GM04504 (cell line): Measurements from ENCODE around the gene ATG4D.

Source experiments
- DNase-seq: peaks from one replicate; pipeline ENCODE4 v3.0.0-alpha.2; 2012; ENCODE audit warnings: low read depth

ATG4D gene

GRCh38 chr19:10580979-10581631, 37.4 kb downstream of the ATG4D start:
- DNase-seq, result peak; percentile 72

DNA sequence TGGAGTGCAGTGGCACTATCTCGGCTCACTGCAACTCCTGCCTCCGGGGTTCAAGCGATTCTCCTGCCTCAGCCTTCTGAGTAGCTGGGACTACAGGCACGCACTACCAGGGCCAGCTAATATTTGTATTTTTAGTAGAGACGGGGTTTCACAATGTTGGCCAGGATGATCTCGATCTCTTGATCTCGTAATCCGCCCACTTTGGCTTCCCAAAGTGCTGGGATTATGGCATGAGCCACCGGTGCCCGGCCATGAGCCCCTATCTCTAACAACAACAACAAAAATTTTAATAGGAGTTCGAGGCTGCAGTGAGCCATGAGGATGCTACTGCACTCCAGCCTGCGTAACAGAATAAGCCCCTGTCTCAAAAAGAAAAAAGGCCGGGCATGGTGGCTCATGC, 38.4 kb downstream of the ATG4D start:
- DNase-seq, result no peak

DNA sequence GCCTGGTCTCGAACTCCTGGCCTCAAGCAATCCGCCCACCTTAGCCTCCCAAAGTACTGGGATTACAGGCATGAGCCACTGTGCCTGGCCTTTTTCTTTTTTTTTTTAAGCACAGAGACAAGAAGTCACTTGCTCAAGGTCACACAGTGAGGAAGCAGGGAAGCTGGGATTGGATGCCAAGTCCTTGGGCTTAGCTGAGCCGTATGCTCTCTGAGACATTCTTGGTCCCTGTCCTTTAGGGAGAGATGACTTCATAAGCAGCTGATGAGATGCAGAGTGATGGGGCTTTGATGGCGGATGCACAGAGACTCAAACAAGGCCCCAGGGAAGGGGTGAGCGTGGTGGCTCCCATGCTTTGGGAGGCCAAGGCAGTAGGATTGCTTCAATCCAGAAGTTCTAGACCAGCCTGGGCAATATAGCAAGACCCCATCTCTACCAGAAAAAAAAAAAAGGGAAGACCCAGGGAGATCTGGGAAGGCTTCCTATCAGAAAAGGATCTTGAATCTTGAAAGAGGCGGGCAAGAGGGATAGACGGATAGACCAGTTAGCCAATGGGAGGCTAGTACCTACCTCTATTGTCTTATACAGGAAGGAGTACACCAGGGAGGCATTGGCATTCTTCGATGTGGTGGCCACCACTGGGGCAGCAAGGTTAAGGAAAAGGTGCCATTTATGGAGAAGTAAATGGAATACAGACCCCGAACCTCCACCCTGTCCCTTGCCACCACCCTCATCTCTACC, 39.5 kb downstream of the ATG4D start:
- DNase-seq, result no peak

DNA sequence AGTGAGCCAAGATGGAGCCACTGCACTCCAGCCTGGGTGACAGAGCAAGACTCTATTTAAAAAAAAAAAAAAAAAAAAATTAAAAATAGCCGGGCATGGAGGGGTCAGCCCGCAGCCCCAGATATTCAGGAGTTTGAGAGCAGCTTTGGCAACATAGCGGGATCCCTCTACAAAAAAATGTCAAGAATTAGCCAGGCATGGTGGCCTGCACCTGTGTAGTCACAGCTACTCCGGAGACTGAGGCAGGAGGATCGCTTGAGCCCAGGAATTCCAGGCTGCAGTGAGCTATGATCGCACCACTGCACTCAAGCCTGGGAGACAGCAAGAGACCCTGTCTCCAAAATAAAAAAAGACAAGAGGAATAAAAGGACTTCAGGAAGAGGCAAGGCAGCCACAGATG, 42.7 kb downstream of the ATG4D start:
- no peak for DNase-seq

DNA sequence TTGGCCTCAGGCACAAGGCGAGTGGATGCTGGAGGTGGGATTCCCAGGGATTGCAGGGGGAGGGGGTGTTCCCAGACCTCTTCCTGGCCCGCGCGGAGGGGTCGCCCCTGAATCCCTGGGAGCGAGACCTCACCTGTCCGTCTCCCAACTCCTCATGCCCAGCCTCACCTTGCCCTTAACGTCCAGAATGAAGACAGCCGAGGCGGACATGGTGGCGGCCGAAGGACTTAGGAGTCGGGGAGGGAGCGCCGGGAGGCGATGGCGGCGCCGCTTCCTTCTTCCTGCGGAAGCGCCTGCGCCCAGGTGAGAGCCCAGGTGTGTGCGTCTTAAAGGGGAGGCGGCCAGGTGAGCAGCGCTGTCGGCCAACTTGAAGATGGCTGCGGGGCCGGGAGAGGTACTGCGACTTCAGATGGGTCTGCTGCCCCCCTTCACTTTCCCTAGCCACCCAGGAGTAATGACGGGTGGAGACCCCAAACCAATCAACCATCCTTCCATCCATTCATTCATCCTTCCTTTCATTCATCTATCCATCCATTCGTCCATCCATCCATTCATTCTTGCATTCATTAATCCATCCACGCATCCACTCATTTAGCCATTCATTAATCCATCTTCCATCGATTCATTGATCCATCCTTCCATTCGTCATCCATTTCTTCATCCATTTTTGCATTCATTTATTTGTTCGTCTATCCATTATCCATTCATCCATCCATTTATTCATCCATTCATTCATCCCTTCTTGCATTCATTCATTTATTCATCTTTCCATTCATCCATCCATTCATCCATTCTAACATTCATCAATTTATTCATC, 43.5 kb downstream of the ATG4D start, which contains the start of gene AP1M2:
Gene AP1M2, minus strand, starts transcription at position 291 of the 817 bp plus-strand sequence. Its CDS starts 81 bp downstream, at position 210.
- no peak for DNase-seq

- DNase-seq, result no peak
Observed at GRCh38 chr19:10587839-10588150, 44.1 kb downstream of the ATG4D start.

- DNase-seq, result no peak
Observed at GRCh38 chr19:10593148-10593547, 49.4 kb downstream of the ATG4D start.

GRCh38 chr19:10593820-10594637, 50.3 kb downstream of the ATG4D start:
- DNase-seq, result no peak

DNA sequence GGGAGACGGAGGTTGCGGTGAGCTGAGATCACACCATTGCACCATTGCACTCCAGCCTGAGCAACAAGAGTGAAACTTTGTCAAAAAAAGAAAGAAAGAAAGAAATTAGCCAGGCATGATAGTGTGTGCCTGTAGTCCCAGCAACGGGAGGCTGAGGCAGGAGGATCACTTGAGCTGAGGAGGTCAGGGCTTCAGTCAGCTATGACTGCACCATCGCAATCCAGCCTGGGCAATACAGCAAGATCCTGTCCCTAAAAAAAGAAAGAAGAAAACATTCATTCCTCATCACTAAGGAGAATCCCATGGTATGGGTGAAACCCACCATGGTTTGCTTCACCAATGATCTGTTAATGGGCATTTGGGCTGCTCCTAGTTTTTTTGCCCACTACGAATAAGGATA, 56.4 kb downstream of the ATG4D start:
- DNase-seq, result no peak

- DNase-seq, result no peak
Observed at GRCh38 chr19:10601999-10602329, 58.3 kb downstream of the ATG4D start.

GRCh38 chr19:10602330-10603083, 58.8 kb downstream of the ATG4D start:
- DNase-seq, result peak; percentile 39
